ENCODE measurements around the gene NCOR1.
"Not testable (repeated sequence)": the region's sequence is repeated elsewhere in the genome, so short reads cannot be mapped to it uniquely, and the experiment has no call there.

Gene NCOR1

DNA sequence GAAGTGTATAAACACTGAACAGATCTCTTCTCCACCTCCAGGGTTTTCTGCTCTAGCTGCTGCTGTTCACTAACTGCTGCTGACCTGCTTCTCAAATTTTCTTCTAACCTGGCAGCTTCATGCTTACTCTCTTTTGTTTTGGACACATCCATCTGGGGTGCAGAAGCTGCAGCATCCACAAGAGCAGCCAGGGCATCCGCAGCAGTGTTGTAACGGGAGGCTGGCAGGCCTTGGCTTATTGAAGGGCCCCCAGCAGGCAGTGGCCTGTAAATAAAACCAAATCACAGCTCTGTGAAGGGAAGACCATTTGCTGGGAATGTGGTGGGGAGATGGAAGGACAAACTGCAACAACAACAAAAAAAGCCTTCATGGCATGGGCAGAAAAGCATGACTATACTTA is 153.7 kb downstream of the NCOR1 start:
- Histone ChIP-seq H3K9me3 (ENCODE audit: control insufficient read depth, insufficient read depth, low read length) (no peaks in the 10 kb centered on the region), H4K20me1 (ENCODE audit: control insufficient read depth, insufficient read depth, low read depth, low read length) (no peaks in the 10 kb centered on the region), H3K79me2 (ENCODE audit: control insufficient read depth, low read length) (no peaks in the 10 kb centered on the region), H3K36me3 (ENCODE audit: control insufficient read depth, low read length) (peaks cover 82% of the 10 kb centered on the region), H3K4me1 (ENCODE audit: control insufficient read depth, low read length) (no peaks in the 10 kb centered on the region), H3K9me2 (replicated peaks; ENCODE audit: control insufficient read depth, low read length) (no peaks in the 10 kb centered on the region), H3K4me2 (ENCODE audit: low read length) (no peak overlapping the region), H3K4me3 (ENCODE audit: low read length) (no peak overlapping the region), H3K27me3 (ENCODE audit: control insufficient read depth, low read length) (no peaks in the 10 kb centered on the region), H3F3A (ENCODE audit: control insufficient read depth, insufficient read depth) (no peaks in the 10 kb centered on the region), H3K27ac (ENCODE audit: low read depth, low read length) (no peak overlapping the region)
- TF ChIP-seq EZH2phosphoT487 (IDR thresholded peaks at IDR 0.05; ENCODE audit: borderline replicate concordance, low read length), result no peak
- TF ChIP-seq, protein P1, sequence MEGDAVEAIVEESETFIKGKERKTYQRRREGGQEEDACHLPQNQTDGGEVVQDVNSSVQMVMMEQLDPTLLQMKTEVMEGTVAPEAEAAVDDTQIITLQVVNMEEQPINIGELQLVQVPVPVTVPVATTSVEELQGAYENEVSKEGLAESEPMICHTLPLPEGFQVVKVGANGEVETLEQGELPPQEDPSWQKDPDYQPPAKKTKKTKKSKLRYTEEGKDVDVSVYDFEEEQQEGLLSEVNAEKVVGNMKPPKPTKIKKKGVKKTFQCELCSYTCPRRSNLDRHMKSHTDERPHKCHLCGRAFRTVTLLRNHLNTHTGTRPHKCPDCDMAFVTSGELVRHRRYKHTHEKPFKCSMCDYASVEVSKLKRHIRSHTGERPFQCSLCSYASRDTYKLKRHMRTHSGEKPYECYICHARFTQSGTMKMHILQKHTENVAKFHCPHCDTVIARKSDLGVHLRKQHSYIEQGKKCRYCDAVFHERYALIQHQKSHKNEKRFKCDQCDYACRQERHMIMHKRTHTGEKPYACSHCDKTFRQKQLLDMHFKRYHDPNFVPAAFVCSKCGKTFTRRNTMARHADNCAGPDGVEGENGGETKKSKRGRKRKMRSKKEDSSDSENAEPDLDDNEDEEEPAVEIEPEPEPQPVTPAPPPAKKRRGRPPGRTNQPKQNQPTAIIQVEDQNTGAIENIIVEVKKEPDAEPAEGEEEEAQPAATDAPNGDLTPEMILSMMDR (IDR thresholded peaks at IDR 0.05; ENCODE audit: low read depth, low read length, poor library complexity, severe bottlenecking), result no peak

DNA sequence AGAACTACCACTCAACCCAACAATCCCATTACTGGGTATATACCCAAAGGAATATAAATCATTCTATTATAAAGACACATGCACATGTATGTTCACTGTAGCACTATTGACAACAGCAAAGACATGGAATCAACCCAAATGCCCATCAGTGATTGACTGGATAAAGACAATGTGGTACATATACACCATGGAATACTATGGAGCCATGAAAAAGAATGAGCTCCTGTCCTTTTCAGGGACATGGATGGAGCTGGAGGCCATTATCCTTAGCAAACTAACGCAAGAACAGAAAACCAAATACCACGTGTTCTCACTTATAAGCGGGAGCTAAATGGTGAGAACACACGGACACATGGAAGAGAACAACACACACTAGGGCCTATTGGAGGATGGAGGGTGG is 160.2 kb downstream of the NCOR1 start:
- not testable (repeated sequence) for H3K4me3 ChIP-seq (ENCODE audit: low read length); H3K4me1 ChIP-seq (ENCODE audit: control insufficient read depth, low read length); H3K79me2 ChIP-seq (ENCODE audit: control insufficient read depth, low read length); H4K20me1 ChIP-seq (ENCODE audit: control insufficient read depth, insufficient read depth, low read depth, low read length); H3K27ac ChIP-seq (ENCODE audit: low read depth, low read length); H3F3A ChIP-seq (ENCODE audit: control insufficient read depth, insufficient read depth); H3K9me2 ChIP-seq (replicated peaks; ENCODE audit: control insufficient read depth, low read length); H3K27me3 ChIP-seq (ENCODE audit: control insufficient read depth, low read length); H3K9me3 ChIP-seq (ENCODE audit: control insufficient read depth, insufficient read depth, low read length); H3K4me2 ChIP-seq (ENCODE audit: low read length)
- H3K36me3 ChIP-seq (ENCODE audit: control insufficient read depth, low read length), result peaks cover 53% of the 10 kb centered on the region

DNA sequence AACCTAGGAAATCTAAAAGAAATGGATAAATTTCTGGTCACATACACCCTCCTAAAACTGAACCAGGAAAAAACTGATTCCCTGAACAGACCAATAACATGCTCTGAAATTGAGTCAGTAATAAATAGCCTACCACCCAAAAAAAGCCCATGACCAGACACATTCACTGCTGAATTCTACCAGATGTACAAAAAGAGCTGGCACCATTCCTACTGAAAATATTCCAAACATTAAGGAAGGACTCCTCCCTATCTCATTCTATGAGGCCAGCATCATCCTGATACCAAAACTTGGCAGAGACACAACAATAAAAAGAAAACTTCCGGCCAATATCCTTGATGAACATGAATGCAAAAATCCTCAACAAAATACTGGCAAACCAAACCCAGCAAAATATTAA is 162.8 kb downstream of the NCOR1 start:
- H4K20me1 ChIP-seq (ENCODE audit: control insufficient read depth, insufficient read depth, low read depth, low read length), result 0 out of 2 replicates have a peak, but pooled peaks cover 7% of the 10 kb centered on the region
- H3K27me3 ChIP-seq (ENCODE audit: control insufficient read depth, low read length), result no peaks in the 10 kb centered on the region
- no peaks in the 10 kb centered on the region for H3K9me2 ChIP-seq (replicated peaks; ENCODE audit: control insufficient read depth, low read length)
- H3K27ac ChIP-seq (ENCODE audit: low read depth, low read length), result no peak overlapping the region
- no peaks in the 10 kb centered on the region for H3K79me2 ChIP-seq (ENCODE audit: control insufficient read depth, low read length)
- no peaks in the 10 kb centered on the region for H3F3A ChIP-seq (ENCODE audit: control insufficient read depth, insufficient read depth)
- no peak overlapping the region for H3K4me2 ChIP-seq (ENCODE audit: low read length)
- peaks cover 43% of the 10 kb centered on the region for H3K36me3 ChIP-seq (ENCODE audit: control insufficient read depth, low read length)
- no peaks in the 10 kb centered on the region for H3K4me1 ChIP-seq (ENCODE audit: control insufficient read depth, low read length)
- no peak overlapping the region for H3K4me3 ChIP-seq (ENCODE audit: low read length)
- H3K9me3 ChIP-seq (ENCODE audit: control insufficient read depth, insufficient read depth, low read length), result no peaks in the 10 kb centered on the region
- TF ChIP-seq EZH2phosphoT487 (IDR thresholded peaks at IDR 0.05; ENCODE audit: borderline replicate concordance, low read length), result no peak

- H3K36me3 ChIP-seq (ENCODE audit: control insufficient read depth, low read length), result peaks cover 45% of the 10 kb centered on the region
- H3K4me1 ChIP-seq (ENCODE audit: control insufficient read depth, low read length), result no peaks in the 10 kb centered on the region
- H3K4me3 ChIP-seq (ENCODE audit: low read length), result no peak overlapping the region
- H3K9me3 ChIP-seq (ENCODE audit: control insufficient read depth, insufficient read depth, low read length), result no peaks in the 10 kb centered on the region
- no peaks in the 10 kb centered on the region for H3F3A ChIP-seq (ENCODE audit: control insufficient read depth, insufficient read depth)
- no peak overlapping the region for H3K27ac ChIP-seq (ENCODE audit: low read depth, low read length)
- H4K20me1 ChIP-seq (ENCODE audit: control insufficient read depth, insufficient read depth, low read depth, low read length), result 0 out of 2 replicates have a peak, but pooled peaks cover 7% of the 10 kb centered on the region
- no peak for TF ChIP-seq EZH2phosphoT487 (IDR thresholded peaks at IDR 0.05; ENCODE audit: borderline replicate concordance, low read length)
- TF ChIP-seq, protein P1 (IDR thresholded peaks at IDR 0.05; ENCODE audit: low read depth, low read length, poor library complexity, severe bottlenecking), result no peak
- H3K27me3 ChIP-seq (ENCODE audit: control insufficient read depth, low read length), result no peaks in the 10 kb centered on the region
- H3K9me2 ChIP-seq (replicated peaks; ENCODE audit: control insufficient read depth, low read length), result no peaks in the 10 kb centered on the region
- H3K79me2 ChIP-seq (ENCODE audit: control insufficient read depth, low read length), result no peaks in the 10 kb centered on the region
- H3K4me2 ChIP-seq (ENCODE audit: low read length), result no peak overlapping the region
Observed at GRCh38 chr17:16050844-16051243, 164.5 kb downstream of the NCOR1 start.
